ENCODE results near the gene ZFAND3. TPM values are rescaled to one million over a fixed set of nuclear protein-coding genes. Genes with fewer than 3 reads are reported as not detected.

ZFAND3 gene
- polyA plus RNA-seq, 2 of the 4 experiments (the other 2 are of a cell fraction): 12.0 to 50.0 TPM

DNA sequence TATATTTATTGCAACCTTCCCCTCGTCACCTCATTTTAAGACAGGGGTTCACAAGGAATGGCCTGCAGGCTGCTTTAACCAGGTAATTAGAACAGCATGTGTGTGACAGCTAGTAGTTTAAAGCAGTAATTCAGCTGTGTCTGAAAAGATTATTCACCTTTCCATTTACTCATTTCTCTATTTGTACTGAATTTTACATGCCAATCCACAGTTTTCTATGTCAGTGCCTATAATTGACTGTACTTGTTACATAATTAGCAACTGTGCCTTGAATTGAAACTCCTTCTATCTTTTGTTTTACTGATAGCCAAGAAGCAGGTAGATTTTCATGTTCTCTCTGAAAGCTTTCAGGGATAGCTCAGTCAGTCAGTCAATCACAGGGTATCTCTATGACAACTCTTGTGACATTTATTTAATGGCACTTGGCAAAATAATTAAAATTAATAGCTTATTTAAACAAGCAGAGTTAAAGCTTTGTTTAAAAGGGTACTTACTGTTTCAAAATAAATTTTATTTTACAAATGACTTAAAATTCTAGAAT lies 214.0 kb downstream of the ZFAND3 start:
- Histone ChIP-seq H3K4me1 (peaks cover 9% of the 10 kb centered on the region; the same call in 1 of the 3 replicates), H3K4me2 (no peak overlapping the region), H3K27ac (no peak overlapping the region), H3K4me3 (no peak overlapping the region), H3K9me3 (no peaks in the 10 kb centered on the region)
- TF ChIP-seq RNF2 (IDR thresholded peaks at IDR 0.05; ENCODE audit: borderline replicate concordance, low read depth): no peak
- TF ChIP-seq TFCP2L1 (CRISPR knock-in tag; IDR thresholded peaks at IDR 0.05): no peak
- TF ChIP-seq HDAC2 (IDR thresholded peaks at IDR 0.05): no peak
- TF ChIP-seq MYC (IDR thresholded peaks at IDR 0.05; ENCODE audit: borderline replicate concordance, low read length): no peak
- no peak for TF ChIP-seq ZSCAN20 (CRISPR knock-in tag; IDR thresholded peaks at IDR 0.05)
- TF ChIP-seq, protein P1, sequence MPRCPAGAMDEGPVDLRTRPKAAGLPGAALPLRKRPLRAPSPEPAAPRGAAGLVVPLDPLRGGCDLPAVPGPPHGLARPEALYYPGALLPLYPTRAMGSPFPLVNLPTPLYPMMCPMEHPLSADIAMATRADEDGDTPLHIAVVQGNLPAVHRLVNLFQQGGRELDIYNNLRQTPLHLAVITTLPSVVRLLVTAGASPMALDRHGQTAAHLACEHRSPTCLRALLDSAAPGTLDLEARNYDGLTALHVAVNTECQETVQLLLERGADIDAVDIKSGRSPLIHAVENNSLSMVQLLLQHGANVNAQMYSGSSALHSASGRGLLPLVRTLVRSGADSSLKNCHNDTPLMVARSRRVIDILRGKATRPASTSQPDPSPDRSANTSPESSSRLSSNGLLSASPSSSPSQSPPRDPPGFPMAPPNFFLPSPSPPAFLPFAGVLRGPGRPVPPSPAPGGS (IDR thresholded peaks at IDR 0.05): no peak
- TF ChIP-seq NPAS2 (CRISPR knock-in tag; IDR thresholded peaks at IDR 0.05; ENCODE audit: borderline replicate concordance): no peak
- no peak for TF ChIP-seq HOXB5 (CRISPR knock-in tag; IDR thresholded peaks at IDR 0.05)
- no peak for TF ChIP-seq ZFP36 (IDR thresholded peaks at IDR 0.05; ENCODE audit: borderline replicate concordance, partially characterized antibody)
- TF ChIP-seq, protein P2, sequence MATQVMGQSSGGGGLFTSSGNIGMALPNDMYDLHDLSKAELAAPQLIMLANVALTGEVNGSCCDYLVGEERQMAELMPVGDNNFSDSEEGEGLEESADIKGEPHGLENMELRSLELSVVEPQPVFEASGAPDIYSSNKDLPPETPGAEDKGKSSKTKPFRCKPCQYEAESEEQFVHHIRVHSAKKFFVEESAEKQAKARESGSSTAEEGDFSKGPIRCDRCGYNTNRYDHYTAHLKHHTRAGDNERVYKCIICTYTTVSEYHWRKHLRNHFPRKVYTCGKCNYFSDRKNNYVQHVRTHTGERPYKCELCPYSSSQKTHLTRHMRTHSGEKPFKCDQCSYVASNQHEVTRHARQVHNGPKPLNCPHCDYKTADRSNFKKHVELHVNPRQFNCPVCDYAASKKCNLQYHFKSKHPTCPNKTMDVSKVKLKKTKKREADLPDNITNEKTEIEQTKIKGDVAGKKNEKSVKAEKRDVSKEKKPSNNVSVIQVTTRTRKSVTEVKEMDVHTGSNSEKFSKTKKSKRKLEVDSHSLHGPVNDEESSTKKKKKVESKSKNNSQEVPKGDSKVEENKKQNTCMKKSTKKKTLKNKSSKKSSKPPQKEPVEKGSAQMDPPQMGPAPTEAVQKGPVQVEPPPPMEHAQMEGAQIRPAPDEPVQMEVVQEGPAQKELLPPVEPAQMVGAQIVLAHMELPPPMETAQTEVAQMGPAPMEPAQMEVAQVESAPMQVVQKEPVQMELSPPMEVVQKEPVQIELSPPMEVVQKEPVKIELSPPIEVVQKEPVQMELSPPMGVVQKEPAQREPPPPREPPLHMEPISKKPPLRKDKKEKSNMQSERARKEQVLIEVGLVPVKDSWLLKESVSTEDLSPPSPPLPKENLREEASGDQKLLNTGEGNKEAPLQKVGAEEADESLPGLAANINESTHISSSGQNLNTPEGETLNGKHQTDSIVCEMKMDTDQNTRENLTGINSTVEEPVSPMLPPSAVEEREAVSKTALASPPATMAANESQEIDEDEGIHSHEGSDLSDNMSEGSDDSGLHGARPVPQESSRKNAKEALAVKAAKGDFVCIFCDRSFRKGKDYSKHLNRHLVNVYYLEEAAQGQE (IDR thresholded peaks at IDR 0.05): no peak
- TF ChIP-seq, protein P3, sequence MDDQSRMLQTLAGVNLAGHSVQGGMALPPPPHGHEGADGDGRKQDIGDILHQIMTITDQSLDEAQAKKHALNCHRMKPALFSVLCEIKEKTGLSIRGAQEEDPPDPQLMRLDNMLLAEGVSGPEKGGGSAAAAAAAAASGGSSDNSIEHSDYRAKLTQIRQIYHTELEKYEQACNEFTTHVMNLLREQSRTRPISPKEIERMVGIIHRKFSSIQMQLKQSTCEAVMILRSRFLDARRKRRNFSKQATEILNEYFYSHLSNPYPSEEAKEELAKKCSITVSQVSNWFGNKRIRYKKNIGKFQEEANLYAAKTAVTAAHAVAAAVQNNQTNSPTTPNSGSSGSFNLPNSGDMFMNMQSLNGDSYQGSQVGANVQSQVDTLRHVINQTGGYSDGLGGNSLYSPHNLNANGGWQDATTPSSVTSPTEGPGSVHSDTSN (IDR thresholded peaks at IDR 0.05): no peak
- no peak for FAIRE-seq
- no peak for ATAC-seq
- ChIA-PET POLR2A (no interaction called here), CTCF (interaction anchor here (0.6 to 1.3 kb wide), 9 partner anchors 8 to 672 kb away, joined by 3 to 4 read pairs (median 3); no protein-coding TSS in a partner anchor)
- DNase-seq (ENCODE audit: low read depth in 1 of 2, low spot score in 1 of 2): no peak
- WGBS (ENCODE audit: missing lambda C conversion rate): 100% methylated on average over 1 of the region's 1 CpG

DNA sequence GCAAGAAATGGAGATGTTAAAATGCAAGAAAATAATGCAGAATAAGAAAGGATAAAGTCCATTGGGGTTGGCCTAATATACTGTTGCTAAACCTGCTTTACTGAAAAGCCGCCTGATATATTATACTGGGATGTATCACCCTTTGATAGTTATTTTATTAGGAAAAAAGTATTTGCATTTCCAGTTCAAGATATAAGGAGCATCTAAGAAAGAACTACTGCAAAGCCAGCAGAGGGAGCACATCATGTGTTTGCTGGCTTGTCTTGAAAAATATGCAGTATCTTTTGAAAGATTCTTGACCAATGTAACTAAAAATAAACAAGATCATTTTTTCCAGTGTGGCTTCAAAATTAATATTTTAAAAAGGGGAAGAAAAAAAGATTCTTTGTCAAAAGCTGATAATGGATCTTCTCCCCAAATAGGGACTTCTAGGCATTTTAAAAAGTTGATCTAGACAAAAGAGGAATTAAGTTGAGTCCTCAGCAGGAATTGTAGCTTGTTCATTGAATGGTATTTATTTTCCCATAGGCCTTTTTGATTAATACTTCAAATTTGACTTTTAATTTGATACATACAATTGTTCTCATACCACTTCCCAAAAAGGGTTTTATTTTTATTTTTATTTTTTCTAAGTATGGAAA lies 214.9 kb downstream of the ZFAND3 start:
- WGBS (ENCODE audit: missing lambda C conversion rate): 53% methylated on average over 1 of the region's 1 CpG
- H3K27ac ChIP-seq: no peak overlapping the region
- no peaks in the 10 kb centered on the region for H3K9me3 ChIP-seq
- peak; percentile 30 to 39; a peak in 3 of 5 replicates for TF ChIP-seq RAD21 (conservative IDR thresholded peaks at IDR 0.05 in 1 of 2, IDR thresholded peaks at IDR 0.05 in 1 of 2)
- TF ChIP-seq JUN (IDR thresholded peaks at IDR 0.05): no peak
- peak; percentile 44 for TF ChIP-seq SMC3 (IDR thresholded peaks at IDR 0.05)
- TF ChIP-seq FOSL2 (IDR thresholded peaks at IDR 0.05): no peak
- no peak for TF ChIP-seq FOSL2 (CRISPR knock-in tag; IDR thresholded peaks at IDR 0.05)
- TF ChIP-seq RFX5 (IDR thresholded peaks at IDR 0.05): no peak
- TF ChIP-seq, protein P1 (IDR thresholded peaks at IDR 0.05): no peak
- TF ChIP-seq, protein P4, sequence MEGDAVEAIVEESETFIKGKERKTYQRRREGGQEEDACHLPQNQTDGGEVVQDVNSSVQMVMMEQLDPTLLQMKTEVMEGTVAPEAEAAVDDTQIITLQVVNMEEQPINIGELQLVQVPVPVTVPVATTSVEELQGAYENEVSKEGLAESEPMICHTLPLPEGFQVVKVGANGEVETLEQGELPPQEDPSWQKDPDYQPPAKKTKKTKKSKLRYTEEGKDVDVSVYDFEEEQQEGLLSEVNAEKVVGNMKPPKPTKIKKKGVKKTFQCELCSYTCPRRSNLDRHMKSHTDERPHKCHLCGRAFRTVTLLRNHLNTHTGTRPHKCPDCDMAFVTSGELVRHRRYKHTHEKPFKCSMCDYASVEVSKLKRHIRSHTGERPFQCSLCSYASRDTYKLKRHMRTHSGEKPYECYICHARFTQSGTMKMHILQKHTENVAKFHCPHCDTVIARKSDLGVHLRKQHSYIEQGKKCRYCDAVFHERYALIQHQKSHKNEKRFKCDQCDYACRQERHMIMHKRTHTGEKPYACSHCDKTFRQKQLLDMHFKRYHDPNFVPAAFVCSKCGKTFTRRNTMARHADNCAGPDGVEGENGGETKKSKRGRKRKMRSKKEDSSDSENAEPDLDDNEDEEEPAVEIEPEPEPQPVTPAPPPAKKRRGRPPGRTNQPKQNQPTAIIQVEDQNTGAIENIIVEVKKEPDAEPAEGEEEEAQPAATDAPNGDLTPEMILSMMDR (IDR thresholded peaks at IDR 0.05): peak; percentile 58
- TF ChIP-seq RCOR1 (IDR thresholded peaks at IDR 0.05; ENCODE audit: low read depth, low read length): no peak
- TF ChIP-seq FOXS1 (CRISPR knock-in tag; IDR thresholded peaks at IDR 0.05): no peak
- TF ChIP-seq HDAC2 (IDR thresholded peaks at IDR 0.05): no peak
- CTCF ChIA-PET: interaction anchor here (0.6 to 1.6 kb wide), 8 partner anchors 9 to 536 kb away, joined by 3 to 5 read pairs (median 3); no protein-coding TSS in a partner anchor
- peak in 1 of 2 experiments; percentile 35 for DNase-seq (ENCODE audit: low read depth in 1 of 2, low spot score in 1 of 2)
- ATAC-seq: peak in 1 of 2 experiments; percentile 33; a peak in 1 of 6 replicates
- H3K4me2 ChIP-seq: no peak overlapping the region
- FAIRE-seq: no peak
- peaks cover 11% of the 10 kb centered on the region; the same call in 2 of the 3 replicates for H3K4me1 ChIP-seq
- no peak overlapping the region for H3K4me3 ChIP-seq
- POLR2A ChIA-PET: no interaction called here

Measured in A549 (cell line).